LNCaP clone FGC (cell line): ENCODE results near the gene EVI2A.
"Not testable (repeated sequence)": the region's sequence is repeated elsewhere in the genome, so short reads cannot be mapped to it uniquely, and the experiment has no call there.

Experiments
- DNase-seq: peaks from one replicate; pipeline ENCODE4 v3.0.0-alpha.2; 2011; ENCODE audit warnings: low read depth
- H3K4me3 ChIP-seq: 2 replicates; pipeline ENCODE4 v1.5.1; 2011; ENCODE audit warnings: mild to moderate bottlenecking, low read depth, low read length, control low read depth
- CTCF ChIP-seq: IDR thresholded peaks from 2 replicates; pipeline ENCODE4 v1.5.1; 2012; ENCODE audit warnings: mild to moderate bottlenecking; ENCODE audit not compliant: control insufficient read depth, insufficient read depth; ENCODE audit errors: extremely low read depth

Gene EVI2A

GRCh38 chr17:31313982-31314781, 7.2 kb downstream of the EVI2A start, which contains the start of gene EVI2B:
Gene EVI2B (minus strand): TSS chr17:31314054. CDS start chr17:31305609, 8,445 bp downstream.
- DNase-seq: peak; percentile 34
- TF ChIP-seq CTCF: no peak
- no peak within 1 kb of the TSS for H3K4me3 ChIP-seq

GRCh38 chr17:31312223-31312622, 9.2 kb downstream of the EVI2A start:
- not testable (repeated sequence) for H3K4me3 ChIP-seq, DNase-seq

GRCh38 chr17:31311526-31311925, 9.9 kb downstream of the EVI2A start:
- no peak overlapping the region for H3K4me3 ChIP-seq
- TF ChIP-seq CTCF: no peak
- DNase-seq: no peak

- no peak overlapping the region for H3K4me3 ChIP-seq
- TF ChIP-seq CTCF: no peak
- DNase-seq: no peak
Observed at GRCh38 chr17:31310886-31311285, 10.5 kb downstream of the EVI2A start.

- DNase-seq: no peak
- no peak overlapping the region for H3K4me3 ChIP-seq
Observed at GRCh38 chr17:31310260-31310659, 11.2 kb downstream of the EVI2A start.

GRCh38 chr17:31309556-31309955, 11.9 kb downstream of the EVI2A start:
- no peak for DNase-seq
- no peak for TF ChIP-seq CTCF
- H3K4me3 ChIP-seq: no peak overlapping the region

More at GRCh38 chr17:31310260-31310659, 11.2 kb downstream of the EVI2A start:
- TF ChIP-seq CTCF: no peak

- no peak for TF ChIP-seq CTCF
- DNase-seq: no peak
- H3K4me3 ChIP-seq: no peak overlapping the region
Observed at GRCh38 chr17:31308372-31309334, 12.8 kb downstream of the EVI2A start.
